Parathyroid adenoma (tissue), 2 donors: ENCODE results near the gene GLOD5.

Source experiments
- H2AFZ ChIP-seq: fragments of 300-600 bp; sonication (generic); one replicate; pipeline ENCODE4 v1.7.0; 2017; ENCODE audit warnings: antibody characterized with exemption, mild to moderate bottlenecking
- H3K27ac ChIP-seq: fragments of 300-600 bp; sonication (generic); one replicate; pipeline ENCODE4 v1.7.0; 2017
- H3K27me3 ChIP-seq: fragments of 300-600 bp; sonication (generic); one replicate; pipeline ENCODE4 v1.7.0; 2017; ENCODE audit warnings: low read length; ENCODE audit not compliant: control insufficient read depth, insufficient read depth
- H3K36me3 ChIP-seq: fragments of 300-600 bp; sonication (generic); one replicate; pipeline ENCODE4 v1.7.0; 2017; ENCODE audit warnings: low read length; ENCODE audit not compliant: control insufficient read depth, insufficient read depth
- H3K4me1 ChIP-seq: fragments of 300-600 bp; sonication (generic); one replicate; pipeline ENCODE4 v1.7.0; 2017; ENCODE audit warnings: control low read depth
- H3K4me2 ChIP-seq: fragments of 300-600 bp; sonication (generic); one replicate; pipeline ENCODE4 v1.7.0; 2017; ENCODE audit warnings: low read length
- H3K4me3 ChIP-seq: fragments of 300-600 bp; sonication (generic); one replicate; pipeline ENCODE4 v1.7.0; 2017; ENCODE audit warnings: low read depth, low read length
- H3K79me2 ChIP-seq: fragments of 300-600 bp; sonication (generic); one replicate; pipeline ENCODE4 v1.7.0; 2017; ENCODE audit warnings: control low read depth
- H3K9ac ChIP-seq: fragments of 300-600 bp; sonication (generic); one replicate; pipeline ENCODE4 v1.7.0; 2017; ENCODE audit warnings: mild to moderate bottlenecking
- H3K9me3 ChIP-seq: fragments of 300-600 bp; sonication (generic); one replicate; pipeline ENCODE4 v1.7.0; 2017; ENCODE audit warnings: low read length; ENCODE audit not compliant: control insufficient read depth
- CTCF ChIP-seq: fragments of 300-600 bp; sonication (generic); IDR thresholded peaks from one replicate; pipeline ENCODE4 v1.7.0; 2017; ENCODE audit warnings: antibody characterized with exemption, mild to moderate bottlenecking
- donor health status: primary hyperparathyroidism.

Gene GLOD5

GRCh38 chrX:48737940-48738339, 23.6 kb upstream of the GLOD5 start:
- Histone ChIP-seq H3K27ac (peak overlapping the region; percentile 88), H2AFZ (peak overlapping the region; percentile 82), H3K4me3 (peak overlapping the region; percentile 87), H3K9ac (no peak overlapping the region), H3K79me2 (no peaks in the 10 kb centered on the region), H3K27me3 (no peaks in the 10 kb centered on the region), H3K4me2 (peak overlapping the region; percentile 84), H3K9me3 (no peaks in the 10 kb centered on the region), H3K36me3 (no peaks in the 10 kb centered on the region), H3K4me1 (peaks cover 3% of the 10 kb centered on the region)
- no peak for TF ChIP-seq CTCF

- Histone ChIP-seq H3K36me3 (no peaks in the 10 kb centered on the region), H3K27me3 (no peaks in the 10 kb centered on the region), H3K27ac (no peak overlapping the region), H3K9ac (no peak overlapping the region), H3K79me2 (no peaks in the 10 kb centered on the region), H3K4me2 (no peak overlapping the region), H3K4me3 (no peak overlapping the region), H3K9me3 (no peaks in the 10 kb centered on the region), H3K4me1 (peaks cover 3% of the 10 kb centered on the region), H2AFZ (no peak overlapping the region)
- TF ChIP-seq CTCF, result no peak
These were observed 19.7 kb upstream of the GLOD5 start for GRCh38 chrX:48741834-48742233.

- Histone ChIP-seq H2AFZ (no peak overlapping the region), H3K9me3 (no peaks in the 10 kb centered on the region), H3K4me2 (no peak overlapping the region), H3K27me3 (no peaks in the 10 kb centered on the region), H3K79me2 (no peaks in the 10 kb centered on the region), H3K27ac (no peak overlapping the region), H3K4me3 (no peak overlapping the region), H3K36me3 (no peaks in the 10 kb centered on the region), H3K4me1 (no peaks in the 10 kb centered on the region), H3K9ac (no peak overlapping the region)
- no peak for TF ChIP-seq CTCF
These were observed 16.3 kb upstream of the GLOD5 start for GRCh38 chrX:48745222-48745621.

GRCh38 chrX:48747415-48748016, 14.0 kb upstream of the GLOD5 start:
- H3K36me3 ChIP-seq, result no peaks in the 10 kb centered on the region
- H3K79me2 ChIP-seq, result no peaks in the 10 kb centered on the region
- H3K9me3 ChIP-seq, result no peaks in the 10 kb centered on the region
- TF ChIP-seq CTCF, result no peak
- no peak overlapping the region for H3K4me3 ChIP-seq
- H2AFZ ChIP-seq, result no peak overlapping the region
- H3K27ac ChIP-seq, result no peak overlapping the region
- H3K27me3 ChIP-seq, result no peaks in the 10 kb centered on the region
- H3K4me2 ChIP-seq, result no peak overlapping the region
- H3K9ac ChIP-seq, result no peak overlapping the region
- no peaks in the 10 kb centered on the region for H3K4me1 ChIP-seq

- Histone ChIP-seq H3K4me2 (no peak overlapping the region), H3K9me3 (no peaks in the 10 kb centered on the region), H3K9ac (no peak overlapping the region), H2AFZ (no peak overlapping the region), H3K4me3 (no peak overlapping the region), H3K36me3 (no peaks in the 10 kb centered on the region), H3K4me1 (peaks cover 3% of the 10 kb centered on the region), H3K27ac (no peak overlapping the region), H3K79me2 (no peaks in the 10 kb centered on the region), H3K27me3 (no peaks in the 10 kb centered on the region)
- no peak for TF ChIP-seq CTCF
These were observed 12.4 kb upstream of the GLOD5 start for GRCh38 chrX:48749182-48749581.
